ENCODE results near the gene DISP3.

DISP3 gene

DNA sequence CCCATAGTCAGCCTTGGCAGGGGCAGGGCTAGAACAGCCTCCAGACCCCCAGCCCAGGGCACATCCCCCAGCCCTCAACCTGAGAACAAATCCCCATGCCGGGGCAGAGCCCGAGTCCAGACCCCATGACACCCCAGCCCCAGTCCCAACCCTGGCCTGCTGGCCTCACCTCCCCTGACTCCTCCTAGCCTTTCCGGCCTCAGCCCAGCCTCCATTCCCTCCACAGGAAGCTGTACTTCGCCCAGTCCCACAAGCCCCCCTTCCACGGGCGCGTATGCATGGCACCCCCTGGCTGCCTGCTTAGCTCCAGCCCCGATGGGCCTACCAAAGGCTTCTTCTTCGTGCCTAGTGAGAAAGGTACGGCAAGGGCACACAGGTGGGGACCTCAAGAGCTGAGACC is 50.4 kb downstream of the DISP3 start:
- no peak for DNase-seq (ENCODE audit: low spot score)

DNA sequence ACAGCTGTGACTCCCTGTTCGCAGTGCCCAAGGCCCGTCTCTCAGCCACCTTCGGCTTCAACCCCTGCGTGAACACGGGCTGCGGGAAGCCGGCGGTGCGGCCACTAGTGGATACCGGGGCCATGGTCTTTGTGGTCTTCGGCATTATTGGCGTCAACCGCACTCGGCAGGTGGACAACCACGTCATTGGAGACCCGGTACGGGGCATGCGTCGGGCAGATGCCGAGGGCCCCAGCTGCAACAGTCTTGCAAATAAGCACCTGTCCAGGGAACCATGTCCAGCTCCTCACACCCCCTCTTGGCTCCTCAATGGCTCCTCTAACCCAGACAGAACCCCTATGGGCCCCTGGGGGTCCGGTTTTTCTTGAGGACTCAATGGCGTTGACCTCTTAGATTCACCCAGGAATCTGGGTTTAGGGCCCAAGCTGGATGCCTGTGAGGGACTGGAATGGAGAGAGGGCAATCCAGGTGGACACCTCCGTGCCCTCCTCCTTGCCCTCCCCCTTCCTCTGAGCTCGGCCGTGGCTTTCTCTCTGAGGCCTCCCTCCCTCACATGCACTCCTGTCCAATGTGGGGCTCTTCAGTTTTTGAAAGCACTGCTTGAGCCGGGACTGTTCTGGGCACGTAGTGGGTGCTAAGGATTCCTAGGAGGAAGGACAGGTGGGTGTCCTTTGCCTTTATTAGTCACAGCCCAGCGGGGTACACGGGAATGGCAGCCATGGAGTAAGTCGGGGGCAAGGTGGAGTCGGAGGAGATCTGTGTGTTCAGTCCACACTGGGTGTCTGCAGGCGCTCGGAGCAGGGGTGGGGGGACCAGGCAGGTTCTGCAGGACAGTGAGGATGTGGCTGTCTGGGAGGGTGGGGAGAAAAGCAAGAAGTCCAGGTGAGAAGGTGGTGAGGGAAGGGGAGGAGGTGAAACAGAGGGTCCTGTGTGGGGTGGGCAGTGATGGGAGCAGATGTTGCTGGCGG is 51.1 kb downstream of the DISP3 start:
- no peak for DNase-seq (ENCODE audit: low spot score)

DNA sequence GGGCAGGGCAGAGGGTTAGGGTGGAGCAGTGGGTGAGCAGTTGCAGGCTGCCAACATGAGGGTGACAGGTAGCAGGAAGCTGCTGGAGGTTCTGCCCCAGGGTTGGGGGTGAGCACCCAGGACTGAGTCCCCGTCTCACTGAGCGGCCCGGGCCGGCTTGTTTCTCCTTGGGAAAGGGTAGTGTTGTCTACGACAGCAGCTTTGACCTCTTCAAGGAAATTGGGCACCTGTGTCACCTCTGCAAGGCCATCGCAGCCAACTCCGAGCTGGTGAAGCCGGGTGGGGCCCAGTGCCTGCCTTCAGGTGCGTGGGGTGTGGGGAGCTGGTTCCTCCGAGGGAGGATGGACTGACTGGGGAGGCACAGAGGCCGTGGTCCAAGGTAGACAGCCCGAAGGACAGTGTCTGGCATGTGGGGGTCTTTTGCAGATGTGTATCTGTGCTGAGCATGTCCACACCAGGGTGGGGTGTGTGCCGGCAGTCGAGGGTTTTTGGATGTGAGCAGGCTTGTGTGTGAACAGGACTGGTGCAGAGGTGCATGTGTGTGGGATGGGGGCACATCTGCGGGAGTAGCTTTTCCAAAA is 51.9 kb downstream of the DISP3 start:
- DNase-seq (ENCODE audit: low spot score): no peak

DNA sequence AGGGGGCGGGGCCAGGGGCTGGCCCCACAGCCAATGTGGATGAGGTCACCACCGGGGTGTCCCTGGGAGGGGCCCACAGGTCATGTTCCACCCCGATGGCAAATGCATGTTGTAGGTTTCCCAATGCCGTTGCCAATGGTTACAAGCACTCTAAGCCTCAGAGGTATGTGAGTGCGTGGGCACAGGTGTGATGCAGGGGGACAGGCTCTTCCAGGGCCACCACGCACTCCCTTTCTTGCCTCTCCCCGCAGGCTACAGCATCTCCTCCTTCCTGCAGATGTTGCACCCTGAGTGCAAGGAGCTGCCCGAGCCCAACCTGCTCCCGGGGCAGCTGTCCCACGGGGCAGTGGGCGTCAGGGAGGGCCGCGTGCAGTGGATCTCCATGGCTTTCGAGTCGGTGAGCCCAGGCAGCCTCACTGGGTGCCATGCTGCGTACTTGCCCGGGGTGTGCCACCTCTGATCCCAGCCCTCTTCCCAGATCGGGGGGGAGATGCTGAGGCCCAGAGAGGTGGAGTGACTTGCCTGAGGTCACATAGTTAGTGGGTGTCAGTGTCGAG is 52.4 kb downstream of the DISP3 start:
- DNase-seq (ENCODE audit: low spot score): no peak

DNA sequence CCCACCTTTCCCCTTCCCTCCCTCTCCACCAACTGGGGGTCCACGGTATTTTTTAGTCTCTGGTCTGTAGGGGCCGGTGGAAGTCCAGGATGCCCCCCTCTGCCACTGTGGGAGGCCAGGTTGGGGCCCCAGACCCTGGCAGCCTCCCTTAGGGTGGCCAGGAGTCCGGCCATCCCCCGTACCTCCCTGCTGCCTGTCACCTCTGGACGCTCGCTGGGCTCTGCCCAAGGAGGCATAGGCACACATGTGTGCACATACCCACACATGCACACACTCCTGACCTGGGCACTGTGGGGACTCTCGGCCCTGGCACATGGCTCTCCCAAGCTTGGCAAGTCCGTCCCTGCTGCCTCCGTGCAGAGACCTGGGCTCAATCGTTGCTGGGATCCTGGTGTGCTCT is 53.0 kb downstream of the DISP3 start:
- DNase-seq (ENCODE audit: low spot score): no peak

DNA sequence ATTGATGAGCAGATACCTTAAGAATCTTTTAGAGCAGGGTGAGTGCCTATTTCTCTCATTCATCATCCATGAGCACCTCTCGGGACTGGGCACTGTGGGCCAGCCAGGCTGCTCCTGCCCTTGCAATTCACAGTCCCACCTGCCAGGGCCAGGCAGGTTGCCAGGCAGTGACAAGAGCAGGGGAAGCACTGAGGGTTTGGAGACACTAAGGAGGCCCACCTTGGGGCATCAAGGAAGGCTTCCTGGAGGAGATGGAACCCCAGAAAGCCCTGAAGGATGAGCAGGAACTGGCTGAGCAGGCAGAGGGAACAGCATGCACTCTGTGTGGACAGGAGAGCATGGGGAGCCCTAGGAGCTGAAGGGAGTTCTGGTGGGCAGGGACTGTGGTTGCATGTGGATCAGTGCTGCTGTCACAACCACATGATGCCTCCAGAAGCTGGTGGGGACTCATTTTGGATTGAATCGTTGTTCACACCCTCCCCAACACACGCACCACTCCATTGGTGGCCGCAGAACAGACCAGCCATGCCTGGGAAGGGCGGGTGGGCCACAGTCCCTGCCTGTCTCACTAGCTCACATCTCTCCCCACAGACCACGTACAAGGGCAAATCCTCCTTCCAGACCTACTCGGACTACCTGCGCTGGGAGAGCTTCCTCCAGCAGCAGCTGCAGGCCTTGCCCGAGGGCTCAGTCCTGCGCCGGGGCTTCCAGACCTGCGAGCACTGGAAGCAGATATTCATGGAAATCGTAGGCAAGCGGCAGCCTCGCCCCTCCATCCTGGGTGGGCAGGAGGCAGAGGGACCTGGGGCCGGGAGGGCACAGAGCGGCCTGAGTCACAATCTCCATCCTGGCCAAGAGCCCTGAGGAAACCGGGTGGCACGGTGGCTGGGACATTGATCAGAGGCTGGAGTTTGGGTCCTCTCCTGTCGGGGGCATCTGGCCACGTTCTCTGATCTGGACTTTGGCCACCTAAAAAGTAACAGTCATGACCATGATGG is 55.1 kb downstream of the DISP3 start:
- DNase-seq (ENCODE audit: low spot score): no peak

DNA sequence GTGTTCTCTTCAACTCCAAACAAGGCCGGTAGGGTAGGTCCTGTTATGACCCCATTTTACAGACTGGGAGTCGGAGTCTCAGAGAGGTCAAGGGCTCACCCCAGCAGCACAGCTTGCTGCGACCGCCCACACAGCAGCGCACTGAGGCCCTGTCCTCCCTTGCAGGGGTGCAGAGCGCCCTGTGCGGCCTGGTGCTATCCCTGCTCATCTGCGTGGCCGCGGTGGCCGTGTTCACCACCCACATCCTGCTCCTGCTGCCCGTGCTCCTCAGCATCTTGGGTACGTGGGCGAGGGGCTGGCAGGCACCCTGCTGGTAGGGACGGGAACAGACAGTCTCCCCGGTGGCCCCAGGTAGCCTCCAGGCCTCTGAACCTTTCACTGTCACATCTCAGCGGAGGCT is 55.9 kb downstream of the DISP3 start:
- no peak for DNase-seq (ENCODE audit: low spot score)

DNA sequence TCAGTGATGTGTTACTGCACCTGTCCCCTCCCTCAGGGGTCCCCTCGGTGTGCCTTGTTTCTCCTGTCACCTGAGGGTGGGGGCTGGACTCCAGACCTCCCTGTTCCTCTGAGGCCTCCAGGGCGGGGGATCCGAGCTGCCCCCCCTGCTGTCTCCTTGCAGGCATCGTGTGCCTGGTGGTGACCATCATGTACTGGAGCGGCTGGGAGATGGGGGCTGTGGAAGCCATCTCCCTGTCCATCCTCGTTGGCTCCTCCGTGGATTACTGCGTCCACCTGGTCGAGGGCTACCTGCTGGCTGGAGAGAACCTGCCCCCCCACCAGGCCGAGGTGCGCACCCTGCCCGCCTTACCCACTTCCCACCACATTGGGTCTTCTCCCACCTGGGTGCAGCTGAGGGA is 56.4 kb downstream of the DISP3 start:
- DNase-seq (ENCODE audit: low spot score): no peak

DNA sequence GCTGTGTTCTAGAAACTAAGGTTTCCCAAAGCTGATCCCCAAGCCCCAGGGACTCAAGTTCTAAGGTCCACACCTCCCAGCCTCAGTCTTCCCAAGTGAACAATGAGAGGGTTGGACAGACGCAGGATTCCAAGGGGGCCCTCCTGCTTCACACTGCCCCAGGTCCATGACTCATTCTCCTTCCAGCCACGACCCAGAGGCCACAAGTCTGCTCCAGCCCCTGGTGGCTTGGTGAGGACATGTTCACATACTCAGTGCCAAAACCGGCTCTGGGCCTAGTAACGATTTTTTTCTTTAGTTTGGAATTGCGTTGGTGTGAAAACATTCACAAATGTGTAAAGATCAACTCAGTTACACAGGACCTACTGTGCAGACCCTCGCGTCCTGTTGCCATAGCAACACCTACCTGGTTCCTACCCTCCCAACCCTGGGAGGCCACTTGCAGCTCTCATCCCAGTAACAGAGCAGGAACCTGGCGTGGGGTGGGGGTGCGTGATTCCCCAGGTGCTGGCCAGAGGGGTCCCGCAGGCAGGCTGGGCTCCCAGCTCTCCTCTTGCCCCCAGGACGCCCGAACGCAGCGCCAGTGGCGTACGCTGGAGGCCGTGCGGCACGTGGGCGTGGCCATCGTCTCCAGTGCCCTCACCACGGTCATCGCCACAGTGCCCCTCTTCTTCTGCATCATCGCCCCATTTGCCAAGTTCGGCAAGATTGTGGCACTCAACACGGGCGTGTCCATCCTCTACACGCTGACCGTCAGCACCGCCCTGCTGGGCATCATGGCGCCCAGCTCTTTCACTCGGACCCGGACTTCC is 57.0 kb downstream of the DISP3 start:
- DNase-seq (ENCODE audit: low spot score): no peak

DNA sequence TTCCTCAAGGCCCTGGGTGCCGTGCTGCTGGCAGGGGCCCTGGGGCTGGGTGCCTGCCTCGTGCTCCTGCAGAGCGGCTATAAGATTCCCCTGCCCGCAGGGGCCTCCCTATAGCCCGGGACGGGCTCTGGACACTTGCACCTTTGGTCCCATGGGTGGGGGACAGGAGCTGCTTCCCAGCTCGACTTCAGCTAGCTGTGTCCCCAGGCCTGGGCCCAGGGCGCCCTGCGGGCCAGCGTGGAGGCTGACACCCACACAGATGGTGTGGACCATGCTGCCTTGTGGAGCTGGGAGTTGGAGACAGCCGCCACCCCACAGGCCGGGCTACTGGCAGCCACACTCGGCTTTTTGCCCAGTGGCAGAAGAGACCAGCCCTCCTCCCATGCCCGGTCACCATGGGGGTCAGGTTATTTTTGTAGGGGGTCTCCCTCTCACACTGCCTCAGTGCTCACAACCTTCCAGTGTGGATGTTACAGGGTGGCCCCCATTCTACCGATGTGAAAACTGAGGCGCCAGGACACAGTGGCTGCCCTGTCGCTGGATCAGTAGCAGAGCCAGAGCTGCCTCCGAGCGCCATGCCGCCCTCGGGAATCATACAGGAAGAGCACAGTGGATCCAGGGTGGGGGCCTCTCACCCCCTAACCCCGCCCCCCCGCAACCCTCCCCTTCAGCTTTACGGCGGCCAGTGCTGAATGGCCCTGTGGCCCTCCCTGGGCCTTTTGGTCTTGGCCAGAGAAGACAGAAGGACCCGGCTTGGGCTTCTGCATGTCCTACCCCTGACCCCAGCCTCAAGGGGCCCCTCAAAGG is 57.8 kb downstream of the DISP3 start:
- no peak for DNase-seq (ENCODE audit: low spot score)

DNA sequence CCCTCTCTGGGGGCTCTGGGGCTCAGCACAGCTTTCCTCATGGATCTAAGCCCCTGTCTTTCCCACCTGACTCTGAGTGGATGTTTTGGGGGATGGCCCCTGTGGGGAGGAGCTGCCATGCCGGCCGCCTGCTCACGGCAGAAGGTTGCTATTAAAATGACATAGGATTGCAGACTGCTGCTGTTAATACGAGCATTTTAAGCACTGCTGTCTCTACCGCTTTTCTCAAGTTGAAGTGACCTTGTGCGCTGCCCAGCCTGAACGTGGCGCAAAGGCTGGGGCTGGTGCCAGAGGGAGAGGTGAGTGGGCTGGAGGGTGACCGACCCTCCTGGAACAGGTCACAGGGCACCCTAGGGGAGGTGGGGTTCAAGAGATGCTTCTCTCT is 58.4 kb downstream of the DISP3 start:
- DNase-seq (ENCODE audit: low spot score): no peak

DNA sequence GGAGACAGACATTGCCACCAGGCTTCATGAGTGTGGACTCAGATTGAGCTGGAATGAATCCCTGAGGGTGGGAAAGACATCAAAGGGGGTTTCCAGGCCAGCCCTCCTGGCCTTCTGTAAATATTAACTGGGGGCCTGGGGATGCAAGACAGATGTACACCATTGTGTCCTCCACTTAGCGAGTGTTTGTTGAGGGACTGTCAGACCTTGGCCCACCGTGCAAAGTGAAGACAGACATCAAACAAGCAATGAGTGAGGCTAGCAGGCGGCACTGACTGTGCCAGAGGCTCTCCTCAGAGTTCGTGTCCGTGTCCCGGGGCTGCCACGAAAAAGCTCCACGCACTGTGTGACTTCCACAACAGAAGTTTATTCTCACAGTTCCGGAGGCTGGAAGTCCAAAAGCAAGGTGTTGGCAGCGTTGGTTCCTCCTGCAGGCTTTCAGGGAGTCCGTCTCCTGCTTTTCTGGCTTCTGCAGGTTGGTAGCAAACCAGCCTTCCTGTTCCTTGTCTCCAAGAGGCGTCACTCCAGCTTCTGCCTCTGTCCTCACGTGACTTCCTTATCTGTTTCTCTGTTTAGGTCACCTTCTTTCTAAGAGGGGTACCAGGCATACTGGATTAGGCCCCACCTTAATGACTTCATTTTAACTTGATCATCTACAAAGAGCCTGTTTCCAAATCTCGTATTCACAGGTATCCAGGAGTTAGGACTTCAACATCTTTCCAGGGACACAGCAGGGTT is 59.1 kb downstream of the DISP3 start:
- no peak for DNase-seq (ENCODE audit: low spot score)

DNA sequence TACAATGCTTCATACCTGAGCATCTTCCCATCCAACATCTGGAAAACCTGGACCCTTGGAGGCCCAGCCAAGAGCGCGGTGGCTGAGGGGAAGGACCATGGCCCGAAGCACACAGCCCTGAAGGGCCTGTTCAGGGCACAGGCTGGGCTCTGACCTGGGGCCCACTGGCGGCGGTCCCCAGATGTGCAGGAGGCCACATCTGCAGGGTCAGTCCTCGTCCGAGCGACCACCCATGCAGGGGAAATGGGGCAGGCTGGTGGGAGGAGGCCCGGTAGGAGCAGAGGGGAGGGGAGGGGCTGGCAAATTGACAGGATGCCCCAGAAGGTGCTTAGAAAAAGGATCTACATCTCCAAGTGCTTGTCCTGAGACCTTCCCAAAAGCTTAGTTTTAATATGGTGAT is 59.9 kb downstream of the DISP3 start:
- no peak for DNase-seq (ENCODE audit: low spot score)

DNA sequence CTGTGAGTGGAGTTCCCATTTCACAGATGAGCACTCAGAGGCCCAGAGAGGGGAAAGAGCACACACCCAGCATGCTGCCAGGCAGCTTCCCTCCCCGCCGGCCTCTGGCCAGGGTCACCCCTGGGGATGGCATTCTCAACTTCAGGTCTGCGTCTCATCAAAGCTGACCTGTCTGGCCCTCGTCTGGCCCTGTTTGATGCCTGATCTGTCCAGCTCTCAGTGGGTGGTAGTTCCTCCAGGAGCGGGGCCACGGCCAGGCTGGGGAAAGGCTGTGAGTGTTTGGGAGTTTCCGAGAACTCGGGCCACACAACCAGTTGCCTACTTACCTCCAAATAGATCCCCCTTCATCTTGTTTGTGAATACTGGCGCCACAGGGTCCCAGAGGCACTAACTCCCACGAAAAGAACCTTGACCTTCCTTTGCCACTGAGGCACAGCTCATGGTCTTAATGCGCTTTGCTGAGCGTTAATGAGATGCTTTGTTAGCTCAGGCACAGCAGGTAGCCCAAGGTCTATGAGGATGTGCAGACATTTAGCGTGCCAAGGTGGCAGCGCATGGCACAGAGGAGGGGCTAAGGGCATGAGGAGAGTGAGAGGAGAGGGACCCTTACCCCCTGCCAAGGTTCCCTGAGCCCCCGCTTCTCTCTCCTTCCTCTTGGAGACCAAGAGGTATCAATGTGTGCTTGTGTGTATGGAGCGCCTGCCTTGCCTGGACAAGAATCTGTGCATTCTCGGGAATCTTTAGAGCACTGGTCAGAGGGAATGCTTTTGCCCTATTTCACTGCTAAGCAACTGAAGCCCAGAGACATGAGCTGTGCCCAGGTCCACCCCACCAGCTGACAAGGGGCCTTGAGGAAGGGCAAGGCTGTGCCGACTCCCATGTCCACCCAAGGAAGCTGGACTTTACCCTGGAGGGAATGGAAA is 61.2 kb downstream of the DISP3 start:
- no peak for DNase-seq (ENCODE audit: low spot score)

DNA sequence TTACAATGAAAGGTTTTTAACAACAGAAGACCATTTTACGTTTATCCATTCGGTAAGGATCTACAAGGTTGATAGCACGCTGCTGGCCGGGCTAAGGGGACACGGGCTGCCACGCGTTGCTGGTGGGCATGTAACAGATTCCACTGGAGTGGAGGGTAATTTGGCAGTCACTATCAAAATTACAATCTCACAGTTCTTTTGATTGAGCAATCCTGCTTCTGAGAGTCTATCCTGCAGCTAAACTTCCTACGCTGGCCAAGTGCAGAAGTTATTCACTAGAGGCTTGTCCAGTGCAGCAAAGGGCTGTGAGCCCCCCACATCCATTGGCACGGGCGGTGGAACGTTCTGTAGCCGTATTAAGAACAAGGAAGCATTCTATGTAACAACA is 61.8 kb downstream of the DISP3 start:
- no peak for DNase-seq (ENCODE audit: low spot score)

DNA sequence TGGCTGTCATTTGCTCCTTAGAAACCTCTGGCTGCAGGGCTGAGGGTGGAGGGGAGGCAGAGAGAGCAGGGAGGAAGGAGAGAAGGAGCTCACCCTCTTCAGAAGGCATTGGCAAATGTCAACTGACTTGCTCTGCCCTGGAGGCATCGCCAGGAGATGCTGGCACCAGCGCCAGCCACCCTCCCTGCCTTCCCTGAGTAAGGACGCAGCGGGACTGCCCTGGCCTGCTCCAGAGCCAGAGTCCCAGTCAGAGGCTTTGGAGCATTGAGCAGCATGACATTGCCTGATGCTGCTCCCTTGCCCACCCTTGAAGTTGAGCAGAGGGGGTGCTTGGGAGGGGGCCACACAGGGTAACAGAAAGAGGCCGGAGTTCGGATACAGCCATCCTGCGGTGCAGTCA is 62.3 kb downstream of the DISP3 start:
- no peak for DNase-seq (ENCODE audit: low spot score)

DNA sequence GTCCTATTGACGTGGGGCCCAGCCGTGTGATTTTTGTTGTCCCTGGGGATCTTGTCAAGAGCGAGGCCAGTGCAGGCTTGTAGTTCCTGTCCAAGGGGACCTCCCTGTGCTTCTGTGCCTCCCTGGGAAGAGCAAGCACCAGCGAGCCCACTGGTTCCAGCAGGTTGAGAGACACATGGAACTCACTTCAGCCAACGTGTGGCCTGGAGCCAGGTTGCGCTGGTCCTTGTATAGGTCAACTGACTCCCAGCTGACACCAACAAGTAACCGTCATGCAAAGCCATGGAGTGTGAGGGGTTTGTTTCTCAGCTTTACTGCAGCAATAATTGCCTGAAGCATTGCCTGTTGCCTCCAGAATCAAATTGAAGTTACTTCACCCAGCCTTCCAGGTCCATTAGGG is 63.0 kb downstream of the DISP3 start:
- no peak for DNase-seq (ENCODE audit: low spot score)

DNA sequence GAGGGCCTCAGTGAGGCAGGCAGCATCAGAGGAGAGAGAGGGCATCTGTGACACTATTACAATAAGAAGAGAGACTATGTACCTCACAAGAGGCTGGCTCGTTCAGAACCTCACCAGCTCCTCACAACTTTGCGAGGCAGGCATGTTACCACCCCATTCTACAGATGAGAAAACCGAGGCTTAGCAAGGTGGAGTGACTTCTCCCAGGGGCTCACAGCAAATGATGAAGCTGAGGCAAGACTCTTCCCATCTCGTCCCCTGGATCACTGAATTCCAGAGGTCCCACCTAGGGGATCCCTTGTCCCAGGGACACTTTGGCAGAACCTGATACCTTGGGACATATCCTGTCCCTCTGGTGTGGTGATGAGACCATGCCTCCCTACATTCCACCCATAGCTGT is 64.4 kb downstream of the DISP3 start:
- no peak for DNase-seq (ENCODE audit: low spot score)

DNA sequence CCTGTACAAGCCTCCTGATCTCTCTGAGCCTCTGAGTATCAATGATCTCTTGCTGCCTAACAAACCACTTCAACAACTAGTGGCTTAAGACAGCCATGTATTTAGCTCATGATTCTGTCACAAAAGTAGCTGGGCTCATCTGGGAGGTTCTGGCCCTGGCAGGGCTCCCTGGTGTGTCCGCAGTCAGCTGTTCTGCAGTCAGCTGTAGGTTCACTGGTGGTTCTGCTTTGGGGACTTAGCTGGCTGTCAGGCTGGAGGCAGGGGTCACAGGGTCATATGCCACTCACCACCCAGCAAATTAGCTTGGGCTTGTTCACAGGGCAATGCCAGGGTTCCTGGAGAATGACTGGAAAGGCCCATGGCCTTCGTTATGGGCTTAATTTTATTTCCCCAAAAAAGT is 64.8 kb downstream of the DISP3 start:
- no peak for DNase-seq (ENCODE audit: low spot score)
